Parathyroid adenoma (tissue), 2 donors: Measurements from ENCODE around the gene STN1.
A peak's percentile ranks its signal among the peaks of the same experiment; 100 is the strongest.

Source experiments
- H2AFZ ChIP-seq: fragments of 300-600 bp; sonication (generic); one replicate; pipeline ENCODE4 v1.7.0; 2017; ENCODE audit warnings: antibody characterized with exemption, mild to moderate bottlenecking
- H3K27ac ChIP-seq: fragments of 300-600 bp; sonication (generic); one replicate; pipeline ENCODE4 v1.7.0; 2017
- H3K27me3 ChIP-seq: fragments of 300-600 bp; sonication (generic); one replicate; pipeline ENCODE4 v1.7.0; 2017; ENCODE audit warnings: low read length; ENCODE audit not compliant: control insufficient read depth, insufficient read depth
- H3K36me3 ChIP-seq: fragments of 300-600 bp; sonication (generic); one replicate; pipeline ENCODE4 v1.7.0; 2017; ENCODE audit warnings: low read length; ENCODE audit not compliant: control insufficient read depth, insufficient read depth
- H3K4me1 ChIP-seq: fragments of 300-600 bp; sonication (generic); one replicate; pipeline ENCODE4 v1.7.0; 2017; ENCODE audit warnings: control low read depth
- H3K4me2 ChIP-seq: fragments of 300-600 bp; sonication (generic); one replicate; pipeline ENCODE4 v1.7.0; 2017; ENCODE audit warnings: low read length
- H3K4me3 ChIP-seq: fragments of 300-600 bp; sonication (generic); one replicate; pipeline ENCODE4 v1.7.0; 2017; ENCODE audit warnings: low read depth, low read length
- H3K79me2 ChIP-seq: fragments of 300-600 bp; sonication (generic); one replicate; pipeline ENCODE4 v1.7.0; 2017; ENCODE audit warnings: control low read depth
- H3K9ac ChIP-seq: fragments of 300-600 bp; sonication (generic); one replicate; pipeline ENCODE4 v1.7.0; 2017; ENCODE audit warnings: mild to moderate bottlenecking
- H3K9me3 ChIP-seq: fragments of 300-600 bp; sonication (generic); one replicate; pipeline ENCODE4 v1.7.0; 2017; ENCODE audit warnings: low read length; ENCODE audit not compliant: control insufficient read depth
- TF ChIP-seq, protein P1 (sequence below): fragments of 300-600 bp; sonication (generic); IDR thresholded peaks from one replicate; pipeline ENCODE4 v1.7.0; 2017; ENCODE audit warnings: antibody characterized with exemption, mild to moderate bottlenecking
- donor health status: primary hyperparathyroidism.

Gene STN1

DNA sequence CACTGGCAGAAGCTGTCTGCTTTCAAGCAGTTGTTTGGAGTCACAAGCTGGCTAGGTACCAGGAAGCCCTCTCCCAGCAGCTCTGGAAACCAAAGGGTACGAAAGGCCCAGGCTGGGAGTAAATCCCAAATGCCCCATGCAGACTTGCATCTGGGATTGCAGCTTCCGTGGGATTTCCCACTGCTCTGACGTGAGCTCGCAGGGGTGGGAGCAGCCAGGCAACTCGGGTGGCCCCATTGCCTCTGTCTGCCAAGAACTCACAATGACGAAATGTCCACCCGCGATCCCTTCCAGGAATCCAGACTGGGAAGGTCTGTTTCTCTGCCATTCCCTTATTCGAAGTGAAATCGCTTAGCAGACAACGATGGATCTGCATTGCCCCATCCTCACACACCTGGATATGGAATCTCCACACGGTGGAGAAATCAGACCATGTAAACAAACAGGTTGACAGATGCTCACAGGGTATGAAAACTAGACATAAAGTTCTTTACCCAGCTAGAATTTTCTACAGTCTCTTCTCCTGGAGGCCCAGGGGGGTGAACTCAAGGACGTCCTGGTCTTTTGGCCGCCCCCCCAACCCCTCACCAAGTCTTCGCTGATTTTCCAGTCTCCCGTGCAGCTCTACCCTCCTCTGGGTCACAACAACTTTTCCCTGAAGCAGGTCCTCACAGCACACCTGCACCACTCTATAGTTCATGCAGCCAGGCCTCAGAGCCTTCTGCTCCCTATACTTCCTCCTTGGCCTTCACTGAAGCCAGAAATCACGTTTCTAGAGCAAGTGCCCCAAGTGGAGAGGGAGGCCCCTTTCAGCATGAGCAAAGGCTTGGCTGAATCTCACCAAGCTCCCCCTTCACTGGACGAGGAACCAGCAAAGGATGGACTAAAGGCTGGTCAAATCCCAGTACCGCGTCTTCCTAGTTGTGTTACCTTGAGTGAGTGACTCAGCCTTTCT lies 82.6 kb downstream of the STN1 start:
- no peaks in the 10 kb centered on the region for H3K4me1 ChIP-seq
- H3K4me3 ChIP-seq: no peak overlapping the region
- H3K4me2 ChIP-seq: no peak overlapping the region
- no peaks in the 10 kb centered on the region for H3K36me3 ChIP-seq
- no peaks in the 10 kb centered on the region for H3K27me3 ChIP-seq
- TF ChIP-seq, protein P1, sequence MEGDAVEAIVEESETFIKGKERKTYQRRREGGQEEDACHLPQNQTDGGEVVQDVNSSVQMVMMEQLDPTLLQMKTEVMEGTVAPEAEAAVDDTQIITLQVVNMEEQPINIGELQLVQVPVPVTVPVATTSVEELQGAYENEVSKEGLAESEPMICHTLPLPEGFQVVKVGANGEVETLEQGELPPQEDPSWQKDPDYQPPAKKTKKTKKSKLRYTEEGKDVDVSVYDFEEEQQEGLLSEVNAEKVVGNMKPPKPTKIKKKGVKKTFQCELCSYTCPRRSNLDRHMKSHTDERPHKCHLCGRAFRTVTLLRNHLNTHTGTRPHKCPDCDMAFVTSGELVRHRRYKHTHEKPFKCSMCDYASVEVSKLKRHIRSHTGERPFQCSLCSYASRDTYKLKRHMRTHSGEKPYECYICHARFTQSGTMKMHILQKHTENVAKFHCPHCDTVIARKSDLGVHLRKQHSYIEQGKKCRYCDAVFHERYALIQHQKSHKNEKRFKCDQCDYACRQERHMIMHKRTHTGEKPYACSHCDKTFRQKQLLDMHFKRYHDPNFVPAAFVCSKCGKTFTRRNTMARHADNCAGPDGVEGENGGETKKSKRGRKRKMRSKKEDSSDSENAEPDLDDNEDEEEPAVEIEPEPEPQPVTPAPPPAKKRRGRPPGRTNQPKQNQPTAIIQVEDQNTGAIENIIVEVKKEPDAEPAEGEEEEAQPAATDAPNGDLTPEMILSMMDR: no peak
- no peak overlapping the region for H3K9ac ChIP-seq
- H3K27ac ChIP-seq: peak overlapping the region; percentile 46
- H3K79me2 ChIP-seq: no peaks in the 10 kb centered on the region
- H2AFZ ChIP-seq: no peak overlapping the region
- no peaks in the 10 kb centered on the region for H3K9me3 ChIP-seq

DNA sequence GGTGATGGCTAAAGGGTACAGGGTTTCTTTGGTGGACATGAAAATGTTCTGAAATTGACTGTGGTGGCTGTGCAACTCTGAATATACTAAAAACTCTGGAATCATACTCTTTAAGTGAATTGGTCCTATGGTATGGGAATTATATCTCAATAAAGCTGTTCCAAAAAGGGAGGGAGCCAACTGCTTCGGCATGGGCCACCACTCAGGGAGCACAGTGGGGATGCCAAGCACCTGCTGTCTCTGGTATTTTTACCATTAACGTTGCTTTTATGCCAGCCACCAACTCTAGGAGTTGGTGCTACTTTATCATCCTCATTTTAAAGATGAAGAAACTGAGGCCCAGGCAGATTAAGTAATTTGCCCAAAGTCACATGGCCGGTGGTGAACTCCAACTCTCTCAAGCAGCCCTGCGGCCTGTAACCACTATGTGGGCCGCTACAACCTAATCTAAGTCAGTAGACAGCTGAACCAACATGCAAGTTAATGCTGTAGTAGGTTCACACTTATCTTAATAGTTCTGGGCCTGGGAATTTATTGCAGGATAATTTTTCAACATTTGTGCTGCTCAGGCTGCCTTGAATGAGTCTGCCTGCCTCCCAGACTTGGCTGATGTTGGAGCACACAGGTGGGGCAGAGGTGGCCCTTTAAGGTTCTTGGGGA lies 83.4 kb downstream of the STN1 start:
- no peak overlapping the region for H3K4me2 ChIP-seq
- no peaks in the 10 kb centered on the region for H3K9me3 ChIP-seq
- no peak overlapping the region for H3K9ac ChIP-seq
- no peaks in the 10 kb centered on the region for H3K36me3 ChIP-seq
- H3K27me3 ChIP-seq: no peaks in the 10 kb centered on the region
- no peaks in the 10 kb centered on the region for H3K79me2 ChIP-seq
- no peak overlapping the region for H2AFZ ChIP-seq
- no peak overlapping the region for H3K4me3 ChIP-seq
- TF ChIP-seq, protein P1: no peak
- no peaks in the 10 kb centered on the region for H3K4me1 ChIP-seq
- peak overlapping the region; percentile 48 for H3K27ac ChIP-seq

DNA sequence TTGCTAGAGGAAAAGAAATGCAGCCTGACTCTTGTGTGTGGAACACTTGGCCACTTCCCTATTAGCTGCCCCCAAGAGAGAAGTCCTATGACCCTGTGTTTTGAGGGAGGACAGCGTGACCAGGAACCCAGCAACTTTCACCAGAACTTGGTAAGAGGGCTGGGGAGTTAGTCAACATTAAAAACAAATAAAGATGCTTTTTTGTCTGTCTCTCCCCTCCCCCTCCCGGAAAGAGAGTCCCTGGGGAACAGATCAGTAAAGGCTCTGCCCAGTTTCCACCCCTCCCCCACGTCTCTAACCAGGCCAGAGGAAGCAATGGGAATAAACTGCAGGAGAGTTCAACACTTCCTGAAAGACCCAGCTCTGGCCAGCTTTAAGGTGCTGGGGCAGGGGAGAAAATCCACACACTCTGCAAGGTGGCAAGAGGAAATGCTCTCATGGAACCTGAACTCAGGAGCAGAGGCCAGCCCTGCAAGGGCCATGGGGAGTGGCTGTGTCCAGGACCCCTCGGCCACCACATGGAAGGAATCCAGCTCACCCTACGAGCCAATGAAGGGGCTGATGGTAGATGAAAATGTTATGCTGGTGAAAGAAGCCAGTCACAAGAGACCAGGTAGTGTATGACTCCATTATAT lies 84.1 kb downstream of the STN1 start:
- Histone ChIP-seq H3K9ac (no peak overlapping the region), H3K4me2 (no peak overlapping the region), H3K27ac (peak overlapping the region; percentile 48), H3K9me3 (no peaks in the 10 kb centered on the region), H2AFZ (no peak overlapping the region), H3K79me2 (no peaks in the 10 kb centered on the region), H3K4me1 (no peaks in the 10 kb centered on the region), H3K27me3 (no peaks in the 10 kb centered on the region), H3K36me3 (no peaks in the 10 kb centered on the region), H3K4me3 (no peak overlapping the region)
- TF ChIP-seq, protein P1: no peak

DNA sequence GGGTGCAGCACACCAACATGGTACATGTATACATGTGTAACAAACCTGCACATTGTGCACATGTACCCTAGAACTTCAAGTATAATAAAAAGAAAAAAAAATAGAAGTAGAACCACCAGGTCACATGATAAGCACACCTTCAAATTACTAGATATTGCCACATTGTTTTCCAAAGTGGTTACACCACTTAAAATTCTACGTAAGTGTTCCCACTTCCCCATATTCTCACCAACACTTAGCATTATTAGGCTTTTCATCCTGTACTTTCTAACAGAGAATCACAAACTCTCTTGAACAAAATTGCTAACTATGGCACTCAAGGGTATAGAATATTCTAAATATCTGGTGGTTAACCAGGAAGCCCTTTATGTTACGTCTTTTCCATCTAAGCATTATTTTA lies 85.2 kb downstream of the STN1 start:
- Histone ChIP-seq H3K27ac (no peak overlapping the region), H3K9ac (no peak overlapping the region), H3K79me2 (no peaks in the 10 kb centered on the region), H3K36me3 (no peaks in the 10 kb centered on the region), H2AFZ (no peak overlapping the region), H3K4me2 (no peak overlapping the region), H3K27me3 (no peaks in the 10 kb centered on the region), H3K4me1 (no peaks in the 10 kb centered on the region), H3K4me3 (no peak overlapping the region), H3K9me3 (no peaks in the 10 kb centered on the region)
- TF ChIP-seq, protein P1: no peak
